IMR-90 (cell line): ENCODE data around the gene ZBTB40. TPM values are rescaled to one million over a fixed set of nuclear protein-coding genes. Genes with fewer than 3 reads are reported as not detected.

ENCODE experiments used
- ATAC-seq: fragments of 200-7000 bp; cut with Tn5 transposase; 2 replicates; pipeline ENCODE4 v1.9.1; 2020; ENCODE audit warnings: low read depth, mild to moderate bottlenecking, moderate library complexity
- BruUV-seq: library from RNA; stranded (reverse); fragments of 400-500 nt; replicated peaks from 2 replicates; lab custom pipeline; 2021; lab: Mats Ljungman, UMichigan
- CTCF ChIA-PET: fragments of 300-600 bp; formaldehyde crosslinking; extraction: SDS; loops from one replicate; lab custom pipeline; 2021; ENCODE audit warnings: antibody characterized with exemption; lab: Yijun Ruan, JAX
- POLR2A ChIA-PET: fragments of 300-600 bp; sonication (Branson Sonifier 250); formaldehyde crosslinking; loops from one replicate; lab custom pipeline; 2022; ENCODE audit warnings: antibody characterized with exemption; ENCODE audit not compliant: unreplicated experiment; lab: Charles Lee
- DNase-seq: peaks from one replicate; pipeline ENCODE4 v3.0.0; 2013
- H2AFZ ChIP-seq: replicated peaks from 2 replicates; pipeline ENCODE3; 2013; ENCODE audit warnings: low read length, mild to moderate bottlenecking; ENCODE audit not compliant: poor library complexity
- H2AK5ac ChIP-seq: 2 replicates; pipeline ENCODE4 v1.6.1; 2013; ENCODE audit warnings: low read depth, low read length, inconsistent platforms
- H2AK9ac ChIP-seq: replicated peaks from 2 replicates; pipeline ENCODE3; 2013; ENCODE audit warnings: mild to moderate bottlenecking, low read depth, low read length, moderate library complexity; ENCODE audit not compliant: poor library complexity
- H2BK120ac ChIP-seq: 2 replicates; pipeline ENCODE4 v1.6.1; 2013; ENCODE audit warnings: low read depth, low read length, inconsistent platforms
- H2BK15ac ChIP-seq: 3 replicates; pipeline ENCODE4 v1.6.1; 2013; ENCODE audit warnings: low read depth, low read length, inconsistent platforms
- H2BK20ac ChIP-seq: 2 replicates; pipeline ENCODE4 v1.6.1; 2013; ENCODE audit warnings: low read depth, mild to moderate bottlenecking, inconsistent platforms, low read length, moderate library complexity
- H2BK5ac ChIP-seq: 2 replicates; pipeline ENCODE4 v1.6.1; 2013; ENCODE audit warnings: mild to moderate bottlenecking, low read depth, low read length, inconsistent platforms; ENCODE audit not compliant: poor library complexity, severe bottlenecking
- H3K14ac ChIP-seq: replicated peaks from 2 replicates; pipeline ENCODE4 v1.6.1; 2013; ENCODE audit warnings: low read depth, low read length, inconsistent platforms
- H3K18ac ChIP-seq: 2 replicates; pipeline ENCODE4 v1.6.1; 2013; ENCODE audit warnings: low read depth, low read length, control low read depth
- H3K23ac ChIP-seq: 2 replicates; pipeline ENCODE4 v1.6.1; 2013; ENCODE audit warnings: low read depth, low read length, inconsistent platforms
- H3K27ac ChIP-seq: 2 replicates; pipeline ENCODE4 v1.5.1; 2013; ENCODE audit warnings: mild to moderate bottlenecking, control low read depth, low read length; ENCODE audit not compliant: insufficient read depth
- H3K27me3 ChIP-seq: 2 replicates; pipeline ENCODE4 v1.6.1; 2013; ENCODE audit warnings: low read length; ENCODE audit not compliant: control insufficient read depth, insufficient read depth
- H3K36me3 ChIP-seq: 2 replicates; pipeline ENCODE4 v1.6.1; 2013; ENCODE audit warnings: low read length, mixed read lengths; ENCODE audit not compliant: control insufficient read depth, insufficient read depth
- H3K4ac ChIP-seq: 2 replicates; pipeline ENCODE4 v1.6.1; 2013; ENCODE audit warnings: low read depth, low read length, inconsistent platforms
- H3K4me1 ChIP-seq: 2 replicates; pipeline ENCODE4 v1.6.1; 2013; ENCODE audit warnings: low read length, mixed read lengths; ENCODE audit not compliant: control insufficient read depth, insufficient read depth
- H3K4me2 ChIP-seq: 2 replicates; pipeline ENCODE4 v1.6.1; 2013; ENCODE audit warnings: low read depth, mild to moderate bottlenecking, control low read depth, low read length, moderate library complexity
- H3K4me3 ChIP-seq: 2 replicates; pipeline ENCODE4 v1.5.1; 2013; ENCODE audit warnings: low read depth, mild to moderate bottlenecking, control low read depth, low read length, moderate library complexity; ENCODE audit not compliant: insufficient read depth
- H3K56ac ChIP-seq: 2 replicates; pipeline ENCODE4 v1.6.1; 2013; ENCODE audit warnings: low read length, inconsistent platforms; ENCODE audit not compliant: insufficient read depth; ENCODE audit errors: extremely low read depth
- H3K79me1 ChIP-seq, 2 experiments: 2 replicates each; pipeline ENCODE4 v1.6.1; 2013; ENCODE audit warnings: low read length in 2 of 2, inconsistent platforms in 1 of 2, low read depth in 1 of 2
- H3K9ac ChIP-seq: 2 replicates; pipeline ENCODE4 v1.6.1; 2013; ENCODE audit warnings: low read depth, low read length, control low read depth
- H3K9me1 ChIP-seq: 2 replicates; pipeline ENCODE4 v1.6.1; 2013; ENCODE audit warnings: low read length, inconsistent platforms; ENCODE audit not compliant: insufficient read depth
- H3K9me3 ChIP-seq: 2 replicates; pipeline ENCODE4 v1.6.1; 2013; ENCODE audit warnings: low read length; ENCODE audit not compliant: control insufficient read depth, insufficient read depth
- H4K20me1 ChIP-seq: 2 replicates; pipeline ENCODE4 v1.6.1; 2013; ENCODE audit warnings: low read length, inconsistent platforms; ENCODE audit not compliant: insufficient read depth
- H4K5ac ChIP-seq: 2 replicates; pipeline ENCODE4 v1.6.1; 2013; ENCODE audit warnings: mild to moderate bottlenecking, low read depth, low read length, control low read depth
- H4K8ac ChIP-seq, 2 experiments: 2 replicates each; pipeline ENCODE4 v1.6.1; 2013; ENCODE audit warnings: low read depth in 2 of 2, low read length in 2 of 2, control low read depth in 1 of 2, inconsistent platforms in 1 of 2
- H4K91ac ChIP-seq: 2 replicates; pipeline ENCODE4 v1.6.1; 2013; ENCODE audit warnings: low read depth, low read length, inconsistent platforms; ENCODE audit not compliant: insufficient read depth
- BHLHE40 ChIP-seq: fragments of 150-350 bp; IDR thresholded peaks from 2 replicates; pipeline ENCODE4 v1.6.1; 2016; ENCODE audit warnings: mild to moderate bottlenecking, low read depth, low read length
- CEBPB ChIP-seq: IDR thresholded peaks from 2 replicates; pipeline ENCODE4 v1.6.1; 2012; ENCODE audit warnings: low read depth, low read length, improper control_type of control experiment
- CHD1 ChIP-seq: IDR thresholded peaks from 2 replicates; pipeline ENCODE4 v1.6.1; 2012; ENCODE audit warnings: low read depth, low read length, improper control_type of control experiment
- FOS ChIP-seq: fragments of 150-350 bp; IDR thresholded peaks from 2 replicates; pipeline ENCODE4 v1.6.1; 2016; ENCODE audit warnings: low read depth, low read length
- MAFK ChIP-seq: IDR thresholded peaks from 2 replicates; pipeline ENCODE4 v1.6.1; 2012; ENCODE audit warnings: low read depth, low read length, improper control_type of control experiment
- MAZ ChIP-seq: IDR thresholded peaks from 2 replicates; pipeline ENCODE4 v1.6.1; 2012; ENCODE audit warnings: low read depth, mild to moderate bottlenecking, low read length, improper control_type of control experiment, moderate library complexity, borderline replicate concordance
- MXI1 ChIP-seq: IDR thresholded peaks from 2 replicates; pipeline ENCODE4 v1.6.1; 2012; ENCODE audit warnings: low read depth, mild to moderate bottlenecking, low read length, moderate library complexity, borderline replicate concordance
- NFE2L2 ChIP-seq: fragments of 150-350 bp; IDR thresholded peaks from 2 replicates; pipeline ENCODE4 v1.6.1; 2016; ENCODE audit warnings: low read depth, mild to moderate bottlenecking, low read length
- POLR2A ChIP-seq: IDR thresholded peaks from 2 replicates; pipeline ENCODE4 v1.6.1; 2012; ENCODE audit warnings: mild to moderate bottlenecking, low read depth, low read length
- RAD21 ChIP-seq: IDR thresholded peaks from 2 replicates; pipeline ENCODE4 v1.6.1; 2012; ENCODE audit warnings: low read length, improper control_type of control experiment
- RCOR1 ChIP-seq: IDR thresholded peaks from 2 replicates; pipeline ENCODE4 v1.6.1; 2012; ENCODE audit warnings: mild to moderate bottlenecking, low read length, improper control_type of control experiment; ENCODE audit not compliant: insufficient replicate concordance
- RFX5 ChIP-seq: IDR thresholded peaks from 2 replicates; pipeline ENCODE4 v1.8.0; 2012; ENCODE audit warnings: low read depth, mild to moderate bottlenecking, low read length, moderate library complexity
- SMC3 ChIP-seq: fragments of 150-350 bp; IDR thresholded peaks from 2 replicates; pipeline ENCODE4 v1.6.1; 2016; ENCODE audit warnings: low read depth, mild to moderate bottlenecking, antibody characterized with exemption, low read length, moderate library complexity
- WGBS, 2 experiments: methylation state at CpG; one replicate each; pipeline versions ENCODE4 v1.1.5 to v1.1.7; 2013; ENCODE audit warnings: missing lambda C conversion rate in 2 of 2; ENCODE audit not compliant: insufficient read length in 1 of 2; ENCODE audit errors: extremely low coverage in 2 of 2; 5-methylcytosine and 5-hydroxymethylcytosine counted together
- dilution Hi-C: fragments of 300-500 bp; cut with HindIII; formaldehyde crosslinking; loops from one replicate; pipeline ENCODE4 v1.14.3; 2018; ENCODE audit warnings: low sequenced_read_pairs; ENCODE audit not compliant: unreplicated experiment
- in situ Hi-C: fragments of 300-500 bp; cut with MboI; formaldehyde crosslinking; loops from 3 replicates; pipeline ENCODE4 v1.14.3; 2019; ENCODE audit warnings: low sequenced_read_pairs, inconsistent platforms, mixed read lengths
- intact Hi-C: fragments of 100-400 bp; cut with micrococcal nuclease; formaldehyde crosslinking; loops from 2 replicates; pipeline ENCODE4 v1.10.0; 2022
- polyA plus RNA-seq, 3 experiments: library from polyadenylated mRNA; depleted of rRNA; stranded (reverse); fragments of >200 nt; gene quantifications; 2 replicates each; pipeline ENCODE4 v1.2.3, GENCODE V29; 2012; ENCODE audit warnings: low replicate concordance in 1 of 3
- total RNA-seq: library from RNA; depleted of rRNA; stranded (reverse); fragments of >200 nt; gene quantifications from 2 replicates; pipeline ENCODE4 v1.2.3, GENCODE V29; 2012
- TF ChIP-seq, protein P1 (sequence below): fragments of 150-350 bp; IDR thresholded peaks from 2 replicates; pipeline ENCODE4 v1.6.1; 2016; ENCODE audit warnings: low read depth, mild to moderate bottlenecking, low read length, moderate library complexity, borderline replicate concordance
- TF ChIP-seq, protein P2 (sequence below): conservative IDR thresholded peaks from 2 replicates; pipeline ENCODE4 v1.5.1; 2012; ENCODE audit warnings: mild to moderate bottlenecking, low read depth, low read length, improper control_type of control experiment
- TF ChIP-seq, protein P3 (sequence below): fragments of 150-350 bp; IDR thresholded peaks from 2 replicates; pipeline ENCODE4 v1.6.1; 2017; ENCODE audit warnings: mild to moderate bottlenecking, antibody characterized with exemption, low read length, low read depth

The ZBTB40 gene
- total and polyA plus RNA-seq, 2 of the 4 experiments (the other 2 are of a cell fraction): 6.0 to 9.7 TPM

DNA sequence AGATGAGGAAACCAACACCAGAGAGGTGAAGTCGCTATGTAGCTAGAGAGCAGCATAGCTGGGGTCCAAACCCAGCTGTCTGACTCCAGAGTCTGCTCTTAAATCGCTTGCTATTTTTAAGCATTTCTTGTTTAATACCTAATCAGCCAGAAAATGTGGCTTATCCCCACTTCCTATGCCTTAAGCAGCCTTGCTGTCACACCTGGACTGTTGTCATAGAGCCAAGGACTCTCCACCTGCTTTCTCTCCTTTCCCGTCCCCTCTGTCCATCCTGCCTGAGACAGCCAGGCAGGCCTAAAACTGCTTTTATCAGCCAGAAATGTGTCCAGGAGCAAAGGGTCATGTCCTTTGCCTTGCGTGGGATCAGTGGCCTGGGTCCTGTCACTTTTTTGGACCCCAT lies 83.3 kb downstream of the ZBTB40 start:
- BruUV-seq: no TSS peak
- no peak for TF ChIP-seq POLR2A
- TF ChIP-seq MXI1: no peak
- TF ChIP-seq, protein P1, sequence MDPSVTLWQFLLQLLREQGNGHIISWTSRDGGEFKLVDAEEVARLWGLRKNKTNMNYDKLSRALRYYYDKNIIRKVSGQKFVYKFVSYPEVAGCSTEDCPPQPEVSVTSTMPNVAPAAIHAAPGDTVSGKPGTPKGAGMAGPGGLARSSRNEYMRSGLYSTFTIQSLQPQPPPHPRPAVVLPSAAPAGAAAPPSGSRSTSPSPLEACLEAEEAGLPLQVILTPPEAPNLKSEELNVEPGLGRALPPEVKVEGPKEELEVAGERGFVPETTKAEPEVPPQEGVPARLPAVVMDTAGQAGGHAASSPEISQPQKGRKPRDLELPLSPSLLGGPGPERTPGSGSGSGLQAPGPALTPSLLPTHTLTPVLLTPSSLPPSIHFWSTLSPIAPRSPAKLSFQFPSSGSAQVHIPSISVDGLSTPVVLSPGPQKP: no peak
- TF ChIP-seq, protein P2, sequence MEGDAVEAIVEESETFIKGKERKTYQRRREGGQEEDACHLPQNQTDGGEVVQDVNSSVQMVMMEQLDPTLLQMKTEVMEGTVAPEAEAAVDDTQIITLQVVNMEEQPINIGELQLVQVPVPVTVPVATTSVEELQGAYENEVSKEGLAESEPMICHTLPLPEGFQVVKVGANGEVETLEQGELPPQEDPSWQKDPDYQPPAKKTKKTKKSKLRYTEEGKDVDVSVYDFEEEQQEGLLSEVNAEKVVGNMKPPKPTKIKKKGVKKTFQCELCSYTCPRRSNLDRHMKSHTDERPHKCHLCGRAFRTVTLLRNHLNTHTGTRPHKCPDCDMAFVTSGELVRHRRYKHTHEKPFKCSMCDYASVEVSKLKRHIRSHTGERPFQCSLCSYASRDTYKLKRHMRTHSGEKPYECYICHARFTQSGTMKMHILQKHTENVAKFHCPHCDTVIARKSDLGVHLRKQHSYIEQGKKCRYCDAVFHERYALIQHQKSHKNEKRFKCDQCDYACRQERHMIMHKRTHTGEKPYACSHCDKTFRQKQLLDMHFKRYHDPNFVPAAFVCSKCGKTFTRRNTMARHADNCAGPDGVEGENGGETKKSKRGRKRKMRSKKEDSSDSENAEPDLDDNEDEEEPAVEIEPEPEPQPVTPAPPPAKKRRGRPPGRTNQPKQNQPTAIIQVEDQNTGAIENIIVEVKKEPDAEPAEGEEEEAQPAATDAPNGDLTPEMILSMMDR: no peak
- no peak for TF ChIP-seq CEBPB
- no peak for TF ChIP-seq CHD1
- TF ChIP-seq BHLHE40: no peak
- TF ChIP-seq MAFK: no peak
- TF ChIP-seq, protein P3, sequence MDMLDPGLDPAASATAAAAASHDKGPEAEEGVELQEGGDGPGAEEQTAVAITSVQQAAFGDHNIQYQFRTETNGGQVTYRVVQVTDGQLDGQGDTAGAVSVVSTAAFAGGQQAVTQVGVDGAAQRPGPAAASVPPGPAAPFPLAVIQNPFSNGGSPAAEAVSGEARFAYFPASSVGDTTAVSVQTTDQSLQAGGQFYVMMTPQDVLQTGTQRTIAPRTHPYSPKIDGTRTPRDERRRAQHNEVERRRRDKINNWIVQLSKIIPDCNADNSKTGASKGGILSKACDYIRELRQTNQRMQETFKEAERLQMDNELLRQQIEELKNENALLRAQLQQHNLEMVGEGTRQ: no peak
- TF ChIP-seq SMC3: no peak
- no peak for TF ChIP-seq FOS
- no peak for TF ChIP-seq RFX5
- TF ChIP-seq RCOR1: no peak
- no peak for TF ChIP-seq NFE2L2
- TF ChIP-seq RAD21: no peak
- TF ChIP-seq MAZ: no peak
- Histone ChIP-seq H3K18ac (no peak overlapping the region), H3K56ac (no peak overlapping the region), H3K79me1 (no peaks in the 10 kb centered on the region), H4K91ac (no peak overlapping the region), H2AK5ac (no peak overlapping the region), H3K4me3 (no peak overlapping the region), H3K9me1 (peaks cover 3% of the 10 kb centered on the region; the same call in 1 of the 2 replicates), H3K4ac (no peak overlapping the region), H2BK20ac (no peak overlapping the region), H2BK120ac (no peak overlapping the region), H3K27me3 (no peaks in the 10 kb centered on the region; the same call in 1 of the 2 replicates), H4K8ac (no peak overlapping the region), H3K4me2 (no peak overlapping the region), H4K5ac (no peak overlapping the region), H2BK15ac (no peak overlapping the region), H3K23ac (no peak overlapping the region), H2AFZ (no peak overlapping the region), H3K4me1 (no peaks in the 10 kb centered on the region), H2AK9ac (no peak overlapping the region), H4K20me1 (no peaks in the 10 kb centered on the region), H3K9ac (no peak overlapping the region), H2BK5ac (no peak overlapping the region), H3K14ac (no peak overlapping the region), H3K9me3 (no peaks in the 10 kb centered on the region), H3K36me3 (0 out of 2 replicates have a peak, but pooled peaks cover 1% of the 10 kb centered on the region), H3K27ac (no peak overlapping the region)
- intact Hi-C loops: no loop called here
- 90% methylated on average over 2 of the region's 4 CpGs; no CpG with 5 or more reads in 1 of the 2 experiments for WGBS, 2 experiments
- ChIA-PET CTCF (no interaction called here), POLR2A (no interaction called here)
- in situ Hi-C loops: no loop called here
- DNase-seq (no peak), ATAC-seq (no peak)
- dilution Hi-C loops: no loop called here
